Ascending aorta (tissue), 2 donors: ENCODE measurements around the gene ACVRL1. TPM values are rescaled to one million over a fixed set of nuclear protein-coding genes. Genes with fewer than 3 reads are reported as not detected.
A peak's percentile ranks its signal among the peaks of the same experiment; 100 is the strongest.

Experiments
- DNase-seq, 2 donors: peaks; one replicate each; pipeline ENCODE4 v3.0.0-alpha.2; 2019; ENCODE audit warnings: low spot score in 2 of 2
- H3K27ac ChIP-seq, 2 donors: fragments of 200-600 bp; sonication (generic); one replicate each; pipeline ENCODE4 v1.5.1; 2016 to 2017; ENCODE audit warnings: mild to moderate bottlenecking in 1 of 2
- H3K27me3 ChIP-seq: fragments of 200-600 bp; sonication (generic); one replicate; pipeline ENCODE4 v1.5.1; 2017
- H3K36me3 ChIP-seq, 2 donors: fragments of 200-600 bp; sonication (generic); one replicate each; pipeline ENCODE4 v1.5.1; 2016
- H3K4me1 ChIP-seq, 2 donors: fragments of 200-600 bp; sonication (generic); one replicate each; pipeline ENCODE4 v1.5.1; 2016 to 2017; ENCODE audit warnings: mild to moderate bottlenecking in 1 of 2
- H3K4me3 ChIP-seq, 2 donors: fragments of 200-600 bp; sonication (generic); one replicate each; pipeline ENCODE4 v1.5.1; 2016 to 2017; ENCODE audit warnings: mild to moderate bottlenecking in 1 of 2
- H3K9me3 ChIP-seq, 2 donors: fragments of 200-600 bp; sonication (generic); one replicate each; pipeline ENCODE4 v1.5.1; 2016
- CTCF ChIP-seq, 3 experiments: fragments of 200-600 bp in 2 of 3; fragments of 450-650 bp in 1 of 3; sonication (generic) in 2 of 3; IDR thresholded peaks; one replicate each; pipeline ENCODE4 v1.5.1; 2016 to 2019; ENCODE audit warnings: antibody characterized with exemption in 3 of 3, mild to moderate bottlenecking in 1 of 3, moderate library complexity in 1 of 3
- intact Hi-C: fragments of 100-400 bp; cut with DNase I; formaldehyde crosslinking; loops from one replicate; pipeline ENCODE4 v1.15.1; 2023
- total RNA-seq: library from RNA; depleted of rRNA; stranded (reverse); fragments of >200 nt; gene quantifications from one replicate; pipeline ENCODE4 v1.1.0, GENCODE V29; 2016

The ACVRL1 gene
- total RNA-seq, 1 donor from 2014 or later, result 308 TPM

GRCh38 chr12:51938726-51939125, 31.4 kb downstream of the ACVRL1 start:
- intact Hi-C loops, result no loop called here
- no peak for TF ChIP-seq CTCF (IDR thresholded peaks at IDR 0.05)
- H3K27ac ChIP-seq, result no peak overlapping the region

GRCh38 chr12:51941011-51941581, 33.8 kb downstream of the ACVRL1 start:
- H3K27me3 ChIP-seq, result no peaks in the 10 kb centered on the region
- no peak for TF ChIP-seq CTCF (IDR thresholded peaks at IDR 0.05)
- peaks cover 0 to 10% of the 10 kb centered on the region in 2 donors for H3K4me1 ChIP-seq
- no peaks in the 10 kb centered on the region for H3K36me3 ChIP-seq
- peaks cover 0 to 13% of the 10 kb centered on the region in 2 donors for H3K9me3 ChIP-seq
- intact Hi-C loops, result no loop called here
- H3K27ac ChIP-seq, result no peak overlapping the region
- peak overlapping the region in 1 of 2 donors; percentile 0 for H3K4me3 ChIP-seq
- DNase-seq, result peak in 1 of 2 donors; percentile 46

More at GRCh38 chr12:51938726-51939125, 31.4 kb downstream of the ACVRL1 start:
- Histone ChIP-seq H3K36me3 (no peaks in the 10 kb centered on the region), H3K4me3 (no peak overlapping the region), H3K27me3 (no peaks in the 10 kb centered on the region), H3K9me3 (no peaks in the 10 kb centered on the region), H3K4me1 (peaks cover 0 to 10% of the 10 kb centered on the region in 2 donors)
- DNase-seq, result peak in 1 of 2 donors; percentile 38

GRCh38 chr12:51941604-51942003, 34.3 kb downstream of the ACVRL1 start:
- intact Hi-C loops, result no loop called here
- no peaks in the 10 kb centered on the region for H3K27me3 ChIP-seq
- peak in 1 of 2 donors; percentile 15 for DNase-seq

GRCh38 chr12:51942056-51942455, 34.8 kb downstream of the ACVRL1 start:
- H3K4me1 ChIP-seq, result peaks cover 0 to 10% of the 10 kb centered on the region in 2 donors
- peak in 1 of 2 donors; percentile 21 for DNase-seq

More at GRCh38 chr12:51941604-51942003, 34.3 kb downstream of the ACVRL1 start:
- Histone ChIP-seq H3K36me3 (no peaks in the 10 kb centered on the region), H3K9me3 (peaks cover 0 to 13% of the 10 kb centered on the region in 2 donors), H3K27ac (no peak overlapping the region), H3K4me1 (peaks cover 0 to 10% of the 10 kb centered on the region in 2 donors), H3K4me3 (no peak overlapping the region)
- no peak for TF ChIP-seq CTCF (IDR thresholded peaks at IDR 0.05)

GRCh38 chr12:51942501-51943000, 35.2 kb downstream of the ACVRL1 start:
- Histone ChIP-seq H3K9me3 (peaks cover 0 to 13% of the 10 kb centered on the region in 2 donors), H3K4me3 (no peak overlapping the region), H3K36me3 (no peaks in the 10 kb centered on the region), H3K27ac (no peak overlapping the region), H3K27me3 (no peaks in the 10 kb centered on the region), H3K4me1 (peaks cover 0 to 10% of the 10 kb centered on the region in 2 donors)
- peak in 1 of 2 donors; percentile 55 for DNase-seq
- intact Hi-C loops, result no loop called here
- TF ChIP-seq CTCF (IDR thresholded peaks at IDR 0.05), result no peak

More at GRCh38 chr12:51942056-51942455, 34.8 kb downstream of the ACVRL1 start:
- TF ChIP-seq CTCF (IDR thresholded peaks at IDR 0.05), result no peak
- no peaks in the 10 kb centered on the region for H3K36me3 ChIP-seq
- H3K9me3 ChIP-seq, result peaks cover 0 to 13% of the 10 kb centered on the region in 2 donors
- H3K27ac ChIP-seq, result no peak overlapping the region
- H3K4me3 ChIP-seq, result no peak overlapping the region
- H3K27me3 ChIP-seq, result no peaks in the 10 kb centered on the region
- intact Hi-C loops, result no loop called here
